GM19351 (cell line): Measurements from ENCODE around the gene TASP1.
"Not testable (repeated sequence)": the region's sequence is repeated elsewhere in the genome, so short reads cannot be mapped to it uniquely, and the experiment has no call there.

Source experiments
- ATAC-seq: cut with Tn5 transposase; IDR thresholded peaks from one replicate; pipeline ENCODE4 v1.9.1; 2021; ENCODE audit warnings: mild to moderate bottlenecking, moderate library complexity; ENCODE audit not compliant: unreplicated experiment

Gene TASP1

GRCh38 chr20:13638496-13639149 lies at the start of gene TASP1:
TSS of gene TASP1 (minus strand) at chr20:13638932. CDS start at chr20:13630078, 8,854 bp downstream.
- ATAC-seq = peak; percentile 100

GRCh38 chr20:13687815-13688214 lies 49.1 kb upstream of the TASP1 start:
- no peak for ATAC-seq

GRCh38 chr20:13685623-13686022 lies 46.9 kb upstream of the TASP1 start:
- ATAC-seq = no peak

- ATAC-seq = peak; percentile 50
These were observed 46.0 kb upstream of the TASP1 start for GRCh38 chr20:13684566-13685222.

GRCh38 chr20:13683833-13684232 lies 45.1 kb upstream of the TASP1 start:
- no peak for ATAC-seq

GRCh38 chr20:13681248-13682125 lies 42.8 kb upstream of the TASP1 start:
- ATAC-seq = peak; percentile 86

DNA sequence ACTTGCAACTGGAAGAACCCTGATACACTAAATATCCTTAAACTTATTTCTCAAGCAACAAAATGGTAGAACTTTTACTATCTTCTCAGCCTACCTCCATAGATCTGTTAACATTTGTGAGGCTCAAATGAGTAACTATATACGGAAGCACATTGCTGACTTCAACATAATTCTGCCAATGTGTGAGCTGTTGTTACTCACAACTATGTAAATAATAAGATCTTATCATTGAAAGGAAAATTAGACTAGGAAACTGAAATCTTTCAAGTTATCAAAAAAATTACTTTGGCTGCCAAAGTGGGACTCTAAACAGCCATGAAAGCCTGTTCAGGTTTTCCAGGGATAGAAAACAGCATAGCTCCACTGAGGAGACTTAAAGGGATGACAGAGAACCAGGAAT lies 40.2 kb upstream of the TASP1 start:
- no peak for ATAC-seq

GRCh38 chr20:13677241-13677640 lies 38.5 kb upstream of the TASP1 start:
- no peak for ATAC-seq

DNA sequence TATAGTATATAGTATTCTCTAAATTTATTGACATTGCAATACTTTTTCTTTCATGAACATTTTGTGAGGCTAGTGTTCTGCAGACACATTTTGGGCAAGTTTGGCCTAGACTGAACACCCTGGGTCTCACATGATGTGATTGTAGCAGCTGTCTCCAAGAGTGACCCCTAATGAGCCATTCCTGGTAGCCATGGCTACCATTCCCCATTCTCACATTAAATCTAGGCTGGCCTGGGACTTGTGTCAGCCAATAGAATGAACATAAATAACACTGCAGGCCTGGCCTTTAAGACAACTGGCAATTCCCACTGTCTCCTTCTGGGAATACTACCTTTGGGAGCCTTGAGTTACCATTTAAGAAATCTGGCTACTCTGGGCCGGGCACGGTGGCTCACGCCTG lies 38.0 kb upstream of the TASP1 start:
- ATAC-seq = no peak

DNA sequence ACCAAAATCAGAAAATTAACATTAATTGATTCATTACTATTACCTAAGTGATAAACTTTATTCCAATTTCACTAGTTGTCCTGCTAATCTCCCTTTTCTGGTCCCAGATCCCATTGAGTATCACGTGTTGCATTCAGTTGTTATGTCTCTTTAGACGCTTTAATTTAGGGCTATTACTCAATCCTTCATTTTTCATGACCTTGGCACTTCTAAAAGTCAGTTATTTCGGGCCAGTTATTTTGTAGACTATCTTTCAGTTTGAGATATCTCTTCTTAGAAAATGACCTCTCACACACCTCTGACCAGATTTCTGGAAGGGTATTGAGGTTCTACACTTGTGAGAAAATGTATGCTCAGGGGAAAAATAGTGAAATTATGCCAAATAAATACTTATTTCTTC lies 34.0 kb upstream of the TASP1 start:
- no peak for ATAC-seq

- ATAC-seq = no peak
These were observed 33.2 kb upstream of the TASP1 start for GRCh38 chr20:13671916-13672378.

- no peak for ATAC-seq
These were observed 32.8 kb upstream of the TASP1 start for GRCh38 chr20:13671512-13671911.

GRCh38 chr20:13670160-13670559 lies 31.4 kb upstream of the TASP1 start:
- ATAC-seq = peak; percentile 67

GRCh38 chr20:13665709-13666395 lies 27.1 kb upstream of the TASP1 start:
- no peak for ATAC-seq

GRCh38 chr20:13661070-13661685 lies 22.4 kb upstream of the TASP1 start:
- ATAC-seq = no peak

DNA sequence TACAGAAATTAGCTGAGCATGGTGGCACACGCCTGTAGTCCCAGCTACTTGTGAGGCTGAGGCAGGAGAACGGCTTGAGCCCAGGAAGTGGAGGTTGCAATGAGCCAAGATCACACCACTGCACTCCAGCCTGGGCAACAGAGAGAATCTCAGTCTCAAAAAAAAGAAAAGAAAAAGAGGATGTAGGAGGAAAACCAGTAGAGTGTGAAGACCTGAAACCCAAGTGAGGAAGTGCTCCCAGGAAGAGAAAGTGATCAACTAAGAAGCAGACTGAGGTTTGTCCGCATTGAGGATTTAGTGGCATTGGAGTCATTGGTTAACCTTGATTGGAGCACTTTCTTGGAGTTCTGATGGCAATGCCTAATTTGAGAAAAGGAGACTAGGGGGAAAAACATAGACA lies 20.6 kb upstream of the TASP1 start:
- ATAC-seq = peak; percentile 92

DNA sequence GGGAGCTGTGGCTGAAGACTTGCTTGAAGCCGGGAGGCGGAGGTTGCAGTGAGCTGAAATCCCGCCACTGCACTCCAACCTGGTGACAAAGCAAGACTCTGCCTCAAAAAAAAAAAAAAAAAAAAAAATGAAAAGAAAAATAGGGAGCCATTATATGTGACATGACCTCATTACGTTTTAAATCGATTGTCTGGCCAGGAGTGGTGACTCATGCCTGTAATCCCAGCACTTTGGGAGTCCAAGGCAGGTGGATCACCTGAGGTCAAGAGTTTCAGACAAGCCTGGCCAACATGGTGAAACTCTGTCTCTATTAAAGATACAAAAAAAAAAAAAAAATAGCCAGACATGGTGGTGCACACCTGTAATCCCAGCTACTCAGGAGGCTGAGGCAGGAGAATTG lies 19.3 kb upstream of the TASP1 start:
- ATAC-seq = not testable (repeated sequence)

DNA sequence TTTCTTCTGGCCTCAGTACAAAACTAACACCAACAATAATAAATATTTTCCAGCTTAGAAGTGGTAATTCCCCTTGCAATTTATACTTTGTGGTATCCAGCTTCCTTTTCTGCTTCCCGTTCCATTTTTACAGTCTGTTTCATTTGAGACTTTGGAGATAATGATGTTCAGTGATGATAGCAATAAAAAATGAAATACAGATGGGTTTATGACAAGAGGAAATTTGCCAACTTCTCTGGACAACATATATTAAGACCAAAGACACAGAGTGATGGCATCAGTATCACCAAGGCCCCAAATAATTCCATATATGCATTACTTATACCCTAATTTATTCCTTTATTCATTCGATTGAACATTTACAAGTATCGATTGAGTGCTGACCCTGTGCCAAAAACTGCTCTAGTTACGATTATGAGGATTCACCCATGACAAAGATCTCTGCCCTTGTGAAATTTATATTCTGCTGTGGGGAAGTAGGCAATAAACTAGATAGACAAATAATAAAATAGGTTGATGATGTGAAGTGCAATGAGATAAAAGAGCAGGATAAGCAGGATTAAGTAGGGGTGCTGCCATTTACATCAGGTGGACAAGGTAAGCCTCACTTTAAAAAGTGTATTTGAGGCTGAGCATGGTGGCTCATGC lies 18.1 kb upstream of the TASP1 start:
- no peak for ATAC-seq

GRCh38 chr20:13654463-13655023 lies 15.8 kb upstream of the TASP1 start:
- ATAC-seq = no peak

DNA sequence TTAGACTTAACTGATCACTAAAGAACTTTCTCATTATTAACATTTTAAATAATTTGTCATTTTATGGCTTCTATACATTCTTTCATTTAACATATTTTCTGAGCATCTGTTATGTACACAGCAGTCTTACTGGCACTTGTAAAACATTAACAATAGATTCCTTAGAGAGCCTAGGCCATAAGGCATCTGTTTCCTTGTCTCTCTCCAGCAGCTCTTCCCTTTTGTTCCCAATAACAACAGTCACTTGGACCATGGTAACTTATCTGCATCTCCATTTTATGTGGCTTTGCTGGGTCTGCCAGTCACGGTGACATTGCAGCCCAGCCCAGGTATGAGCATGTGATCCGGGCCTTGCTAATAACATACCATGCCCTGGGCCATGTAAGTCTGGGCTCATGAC lies 11.7 kb upstream of the TASP1 start:
- no peak for ATAC-seq
